Measurements from ENCODE around the gene SRBD1. TPM values are rescaled to one million over a fixed set of nuclear protein-coding genes. Genes with fewer than 3 reads are reported as not detected.
A peak's percentile ranks its signal among the peaks of the same experiment; 100 is the strongest.

The SRBD1 gene
- polyA plus RNA-seq, 3 donors from 2014 or later = 5.9 to 13.4 (median 10.2) TPM

DNA sequence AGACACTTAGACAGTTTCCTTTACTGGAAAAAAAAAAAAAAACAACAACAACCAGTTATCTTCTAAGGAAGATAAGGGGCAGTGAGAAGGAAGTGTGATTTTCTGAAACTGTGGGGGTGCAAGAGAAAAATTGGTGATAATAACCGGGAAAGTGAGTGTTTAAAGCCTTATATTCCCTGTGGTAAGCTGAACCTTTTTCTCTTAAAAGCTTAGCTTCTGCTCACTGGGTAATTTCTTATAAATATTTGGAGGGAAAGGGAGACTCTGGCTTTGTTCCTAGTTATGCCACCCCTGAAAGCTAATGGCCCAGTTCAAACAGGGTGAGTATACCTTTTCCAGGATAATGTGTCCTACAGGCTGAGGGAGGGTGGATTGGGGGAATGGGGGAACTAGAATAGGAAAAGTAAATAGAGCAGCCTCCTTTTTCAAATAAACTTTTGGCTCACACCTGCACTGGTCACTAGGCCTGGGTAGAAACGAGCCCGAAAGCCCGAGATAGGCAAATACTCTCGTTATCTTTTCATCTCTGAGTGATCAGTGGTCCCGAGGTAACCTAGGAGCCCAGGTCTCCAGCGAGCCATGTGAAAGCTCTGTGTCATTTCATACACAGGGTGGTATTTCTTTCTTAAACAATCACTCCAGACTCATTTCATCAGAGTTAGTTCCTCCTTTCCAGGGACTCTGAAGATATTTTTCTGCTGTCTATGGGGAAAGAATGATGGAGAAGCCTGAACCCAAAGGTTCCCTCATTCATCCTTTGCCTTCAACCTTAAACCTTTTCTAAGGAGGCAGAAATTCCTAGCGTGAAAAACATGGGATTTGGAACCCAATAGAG is 15.5 kb upstream of the SRBD1 start:
- Mint-ChIP-seq H3K36me3 (no peaks in the 10 kb centered on the region), H3K27me3 (ENCODE audit: low read depth in 3 of 3) (peaks cover 0 to 15% (median 2%) of the 10 kb centered on the region in 3 donors), H3K27ac (no peak overlapping the region), H3K4me1 (no peaks in the 10 kb centered on the region), H3K9me3 (no peaks in the 10 kb centered on the region), H3K4me3 (no peak overlapping the region)
- DNase-seq = no peak

DNA sequence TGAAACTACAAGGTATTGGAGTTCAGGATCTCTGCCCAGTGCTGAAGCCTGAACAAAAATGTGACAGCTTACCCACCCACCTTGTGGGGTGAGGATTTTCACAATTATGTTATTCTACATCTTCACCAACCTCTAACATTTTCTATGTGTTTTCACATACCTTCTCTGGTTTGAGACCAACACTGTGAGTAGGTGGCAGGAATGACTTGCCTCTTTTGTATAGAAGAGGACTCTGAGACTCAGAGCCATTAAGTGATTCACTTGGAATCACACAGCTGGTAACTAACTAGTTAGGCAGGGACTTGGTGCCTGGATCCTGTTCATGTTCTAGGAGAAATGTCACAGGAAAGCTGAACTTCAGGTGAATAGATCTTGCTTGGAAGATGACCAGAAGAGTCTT is 14.8 kb upstream of the SRBD1 start:
- H3K4me3 Mint-ChIP-seq = no peak overlapping the region
- peaks cover 0 to 9% (median 2%) of the 10 kb centered on the region in 3 donors for H3K27me3 Mint-ChIP-seq (ENCODE audit: low read depth in 3 of 3)

DNA sequence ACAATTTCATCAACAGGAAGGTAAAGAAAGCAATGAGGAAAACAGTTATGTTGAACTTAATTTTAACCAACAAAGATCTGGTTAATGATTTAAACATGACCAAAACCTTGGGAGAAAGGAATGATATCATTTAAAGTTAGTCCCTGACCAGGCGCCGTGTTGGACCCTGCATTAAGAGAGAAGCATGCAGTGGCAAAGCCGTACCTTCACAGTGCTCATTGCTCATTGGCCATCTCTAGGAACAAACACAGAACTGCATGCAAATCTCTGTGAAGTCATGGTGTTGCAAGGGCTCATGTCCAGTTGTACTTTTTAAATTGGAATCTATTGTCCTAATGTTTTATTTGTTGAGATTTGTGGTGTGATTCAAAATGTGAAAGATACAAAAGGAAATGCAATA is 12.0 kb upstream of the SRBD1 start:
- no peak for DNase-seq
- H3K36me3 Mint-ChIP-seq = no peaks in the 10 kb centered on the region
- H3K4me3 Mint-ChIP-seq = no peak overlapping the region
- H3K9me3 Mint-ChIP-seq = no peaks in the 10 kb centered on the region
- H3K4me1 Mint-ChIP-seq = no peaks in the 10 kb centered on the region
- peaks cover 0 to 14% (median 2%) of the 10 kb centered on the region in 3 donors for H3K27me3 Mint-ChIP-seq (ENCODE audit: low read depth in 3 of 3)
- no peak overlapping the region for H3K27ac Mint-ChIP-seq

More for the DNA sequence above, 14.8 kb upstream of the SRBD1 start:
- Mint-ChIP-seq H3K27ac (no peak overlapping the region), H3K9me3 (no peaks in the 10 kb centered on the region), H3K36me3 (no peaks in the 10 kb centered on the region), H3K4me1 (no peaks in the 10 kb centered on the region)
- no peak for DNase-seq

DNA sequence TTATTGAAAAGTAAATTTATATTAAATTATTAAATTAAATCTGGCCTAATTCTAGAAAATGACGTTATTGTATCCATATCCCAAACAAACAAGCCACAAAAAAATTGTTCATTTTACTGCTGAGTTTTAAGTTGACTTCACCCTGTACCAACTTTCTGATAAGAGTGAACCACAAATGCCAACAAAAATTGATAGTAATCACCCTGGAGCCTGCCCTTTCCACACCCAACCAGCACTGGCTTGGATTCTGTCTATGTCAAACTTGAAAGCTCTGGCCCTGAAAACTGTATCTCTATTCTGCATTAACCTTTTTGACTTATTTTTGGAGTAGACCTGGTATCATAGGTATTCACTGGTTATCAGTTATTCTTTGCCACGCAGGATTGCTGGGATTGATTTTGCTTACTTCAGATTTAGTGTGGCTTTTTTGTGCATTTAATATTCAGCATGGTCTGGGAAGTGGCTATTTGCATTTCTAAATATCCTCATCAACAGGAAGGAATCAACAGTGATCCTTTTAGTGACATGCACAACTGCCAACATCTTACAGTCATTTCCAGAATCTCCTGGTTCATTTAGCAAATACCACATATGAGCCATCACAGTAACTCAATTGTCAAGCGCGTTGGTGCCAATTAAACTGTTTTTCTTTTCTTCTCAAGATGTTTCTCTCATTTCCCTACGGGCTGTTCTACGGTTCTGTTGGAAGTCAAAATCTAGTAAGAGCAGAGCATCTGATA is 11.4 kb upstream of the SRBD1 start:
- Mint-ChIP-seq H3K36me3 (no peaks in the 10 kb centered on the region), H3K27me3 (ENCODE audit: low read depth in 3 of 3) (peaks cover 0 to 14% (median 2%) of the 10 kb centered on the region in 3 donors), H3K4me3 (no peak overlapping the region), H3K27ac (no peak overlapping the region), H3K9me3 (no peaks in the 10 kb centered on the region), H3K4me1 (no peaks in the 10 kb centered on the region)
- DNase-seq = no peak

DNA sequence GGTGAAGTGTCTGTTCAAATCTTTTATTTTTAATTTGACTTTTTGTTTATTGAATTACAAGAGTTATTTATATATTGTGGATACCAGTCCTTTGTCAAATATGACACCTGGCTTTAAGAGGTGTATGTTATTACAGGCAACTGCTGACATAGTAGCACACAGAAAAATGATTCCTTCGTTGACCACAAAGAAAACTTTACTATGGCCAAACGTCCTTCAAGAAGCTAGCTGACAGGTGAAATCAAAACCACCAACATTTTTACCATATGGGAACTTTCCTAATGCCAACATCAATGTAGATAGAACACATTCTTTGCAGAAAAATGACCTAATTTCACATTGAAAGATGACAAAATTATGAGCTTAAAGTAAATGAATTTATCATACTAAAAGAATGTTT is 6.4 kb upstream of the SRBD1 start:
- Mint-ChIP-seq H3K27ac (no peak overlapping the region), H3K27me3 (ENCODE audit: low read depth in 3 of 3) (peaks cover 0 to 12% (median under 1%) of the 10 kb centered on the region in 3 donors), H3K36me3 (no peaks in the 10 kb centered on the region), H3K9me3 (no peaks in the 10 kb centered on the region), H3K4me1 (no peaks in the 10 kb centered on the region), H3K4me3 (no peak overlapping the region)
- DNase-seq = no peak

DNA sequence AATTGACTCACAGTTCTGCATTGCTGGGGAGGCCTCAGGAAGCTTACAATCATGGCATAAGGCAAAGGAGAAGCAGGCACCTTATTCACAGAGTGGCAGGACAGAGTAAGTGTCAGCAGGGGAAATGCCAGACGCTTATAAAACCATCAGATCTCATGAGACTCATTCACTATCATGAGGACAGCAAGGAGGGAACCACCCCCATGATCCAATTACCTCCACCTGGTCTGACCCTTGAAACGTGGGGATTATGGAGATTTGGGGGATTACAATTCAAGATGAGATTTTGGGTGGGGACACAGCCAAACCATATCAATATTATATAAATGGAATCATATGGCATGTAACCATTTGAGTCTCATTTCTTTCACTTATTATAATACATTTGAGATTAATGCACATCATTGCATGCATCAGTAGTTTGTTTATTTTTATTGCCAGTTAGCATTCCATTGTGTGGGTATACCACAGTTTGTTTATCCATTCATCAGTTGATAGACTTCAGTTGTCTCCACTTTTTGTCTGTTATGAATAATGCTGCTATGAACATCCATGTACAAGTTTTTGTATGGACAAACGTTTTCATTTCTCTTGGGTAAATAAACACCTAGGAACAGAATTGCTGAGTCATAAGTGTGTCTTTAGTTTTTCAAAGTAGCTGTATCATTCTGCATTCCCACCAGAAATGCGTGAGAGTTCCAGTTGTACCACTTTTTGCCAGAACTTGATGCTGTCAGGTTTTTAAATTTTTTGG is 5.8 kb upstream of the SRBD1 start:
- peaks cover 0 to under 1% of the 10 kb centered on the region in 2 donors for H3K4me1 Mint-ChIP-seq
- peaks cover 0 to 11% (median 0%) of the 10 kb centered on the region in 3 donors for H3K27me3 Mint-ChIP-seq (ENCODE audit: low read depth in 3 of 3)
- no peaks in the 10 kb centered on the region for H3K36me3 Mint-ChIP-seq
- no peaks in the 10 kb centered on the region for H3K9me3 Mint-ChIP-seq
- H3K4me3 Mint-ChIP-seq = no peak overlapping the region
- H3K27ac Mint-ChIP-seq = no peak overlapping the region
- no peak for DNase-seq

GRCh38 chr2:45614871-45615415 is 3.9 kb upstream of the SRBD1 start:
- H3K27me3 Mint-ChIP-seq (ENCODE audit: low read depth in 3 of 3) = peaks cover 8 to 13% (median 9%) of the 10 kb centered on the region in 3 donors
- no peak overlapping the region for H3K4me3 Mint-ChIP-seq
- peaks cover 10 to 19% of the 10 kb centered on the region in 2 donors for H3K4me1 Mint-ChIP-seq
- no peaks in the 10 kb centered on the region for H3K9me3 Mint-ChIP-seq
- no peak for DNase-seq
- no peaks in the 10 kb centered on the region for H3K36me3 Mint-ChIP-seq
- H3K27ac Mint-ChIP-seq = no peak overlapping the region

- Mint-ChIP-seq H3K36me3 (no peaks in the 10 kb centered on the region), H3K4me3 (no peak overlapping the region), H3K27ac (no peak overlapping the region), H3K9me3 (no peaks in the 10 kb centered on the region), H3K4me1 (peaks cover 16 to 25% of the 10 kb centered on the region in 2 donors), H3K27me3 (ENCODE audit: low read depth in 3 of 3) (peaks cover 8 to 9% (median 9%) of the 10 kb centered on the region in 3 donors)
- no peak for DNase-seq
These were observed 3.3 kb upstream of the SRBD1 start for GRCh38 chr2:45614330-45614729.

- H3K9me3 Mint-ChIP-seq = no peaks in the 10 kb centered on the region
- peaks cover 8 to 9% (median 9%) of the 10 kb centered on the region in 3 donors for H3K27me3 Mint-ChIP-seq (ENCODE audit: low read depth in 3 of 3)
- peak overlapping the region in 5 of 6 donors; percentile 12 to 98 (median 96) for H3K27ac Mint-ChIP-seq
- peak overlapping the region in 1 of 5 donors; percentile 26 for H3K4me3 Mint-ChIP-seq
- peaks cover 19 to 29% of the 10 kb centered on the region in 2 donors for H3K4me1 Mint-ChIP-seq
- DNase-seq = no peak
- no peaks in the 10 kb centered on the region for H3K36me3 Mint-ChIP-seq
These were observed 1.7 kb upstream of the SRBD1 start for GRCh38 chr2:45612731-45613130.

DNA sequence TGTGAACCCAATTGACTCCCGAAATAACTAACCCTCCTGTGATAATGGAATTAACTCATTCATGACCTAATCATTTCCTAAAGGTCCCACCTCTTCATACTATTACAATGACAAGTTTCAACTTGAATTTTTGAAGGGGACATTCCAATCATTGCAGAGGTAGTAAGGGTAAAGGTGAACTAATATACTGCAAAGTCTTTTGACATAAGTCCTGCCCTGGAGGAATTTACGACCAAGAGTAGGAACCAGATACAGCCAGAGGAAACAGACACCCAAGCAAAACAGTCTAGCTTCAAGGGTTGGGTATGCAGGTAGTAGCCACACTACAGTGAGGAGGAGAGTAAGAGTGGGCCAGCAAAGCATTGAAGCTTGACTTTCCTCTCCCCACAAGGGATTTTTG is 1.2 kb upstream of the SRBD1 start:
- peaks cover 8 to 9% (median 9%) of the 10 kb centered on the region in 3 donors for H3K27me3 Mint-ChIP-seq (ENCODE audit: low read depth in 3 of 3)
- H3K4me1 Mint-ChIP-seq = peaks cover 19 to 29% of the 10 kb centered on the region in 2 donors
- no peaks in the 10 kb centered on the region for H3K36me3 Mint-ChIP-seq
- peak overlapping the region; percentile 96 to 98 (median 97) for H3K27ac Mint-ChIP-seq
- H3K9me3 Mint-ChIP-seq = no peaks in the 10 kb centered on the region
- H3K4me3 Mint-ChIP-seq = peak overlapping the region in 3 of 5 donors; percentile 37 to 99 (median 97)
- no peak for DNase-seq

GRCh38 chr2:45610281-45611019 is 617 bp downstream of the SRBD1 start:
- H3K27ac Mint-ChIP-seq = peak overlapping the region; percentile 96 to 98 (median 97)
- H3K9me3 Mint-ChIP-seq = no peaks in the 10 kb centered on the region
- no peak for DNase-seq
- H3K4me3 Mint-ChIP-seq = peak overlapping the region; percentile 92 to 99 (median 97)
- peaks cover 19 to 29% of the 10 kb centered on the region in 2 donors for H3K4me1 Mint-ChIP-seq
- H3K36me3 Mint-ChIP-seq = no peaks in the 10 kb centered on the region
- peaks cover 6 to 9% (median 8%) of the 10 kb centered on the region in 3 donors for H3K27me3 Mint-ChIP-seq (ENCODE audit: low read depth in 3 of 3)

DNA sequence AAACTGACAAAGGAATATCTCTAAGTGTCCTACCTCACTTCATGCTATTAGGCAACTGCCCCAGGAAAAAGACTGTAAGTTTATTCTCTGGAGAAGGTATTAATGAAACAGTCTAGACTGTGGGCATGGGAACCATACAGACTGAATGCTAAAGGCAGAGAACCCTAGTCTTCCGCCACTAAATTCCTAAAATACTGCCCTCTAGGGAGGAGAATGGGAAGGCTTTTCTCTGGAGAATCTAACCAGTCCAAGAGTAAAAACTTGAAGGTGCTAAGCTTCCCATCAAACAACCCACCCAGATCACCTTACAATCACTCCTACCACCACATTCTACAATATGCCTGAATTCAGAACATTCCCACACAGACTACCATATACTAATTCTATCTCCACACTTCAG is 3.4 kb downstream of the SRBD1 start:
- Mint-ChIP-seq H3K27ac (no peak overlapping the region), H3K4me1 (peaks cover 19 to 29% of the 10 kb centered on the region in 2 donors), H3K9me3 (peaks cover 0 to 1% (median 0%) of the 10 kb centered on the region in 6 donors), H3K4me3 (no peak overlapping the region), H3K27me3 (ENCODE audit: low read depth in 3 of 3) (peaks cover 8 to 9% (median 8%) of the 10 kb centered on the region in 3 donors), H3K36me3 (peaks cover 9 to 12% (median 10%) of the 10 kb centered on the region in 3 donors)
- DNase-seq = no peak

GRCh38 chr2:45606796-45607195 is 4.3 kb downstream of the SRBD1 start:
- no peak for DNase-seq
- Mint-ChIP-seq H3K27me3 (ENCODE audit: low read depth in 3 of 3) (peaks cover 8 to 9% (median 8%) of the 10 kb centered on the region in 3 donors), H3K9me3 (peaks cover 0 to 1% (median 0%) of the 10 kb centered on the region in 6 donors), H3K4me1 (peaks cover 19 to 28% of the 10 kb centered on the region in 2 donors), H3K36me3 (peaks cover 9 to 16% (median 14%) of the 10 kb centered on the region in 3 donors), H3K27ac (peak overlapping the region in 1 of 6 donors; percentile 17), H3K4me3 (no peak overlapping the region)

All from immature natural killer cell (primary cell).